Subcutaneous adipose tissue (tissue), 4 donors: Measurements from ENCODE around the gene PWWP2B. TPM values are rescaled to one million over a fixed set of nuclear protein-coding genes. Genes with fewer than 3 reads are reported as not detected.

Experiments used
- total RNA-seq, 4 donors: library from RNA; depleted of rRNA; stranded (reverse); fragments of >200 nt; gene quantifications; one replicate each; pipeline ENCODE4 v1.1.0, GENCODE V29; 2016
- TF ChIP-seq, protein P1 (sequence below): fragments of 450-650 bp; IDR thresholded peaks from one replicate; pipeline ENCODE4 v1.5.1; 2016; ENCODE audit warnings: low read depth, mild to moderate bottlenecking, control low read depth, antibody characterized with exemption, moderate library complexity

The PWWP2B gene
- total RNA-seq, 4 donors from 2014 or later = 9.0 to 24.9 (median 9.6) TPM

DNA sequence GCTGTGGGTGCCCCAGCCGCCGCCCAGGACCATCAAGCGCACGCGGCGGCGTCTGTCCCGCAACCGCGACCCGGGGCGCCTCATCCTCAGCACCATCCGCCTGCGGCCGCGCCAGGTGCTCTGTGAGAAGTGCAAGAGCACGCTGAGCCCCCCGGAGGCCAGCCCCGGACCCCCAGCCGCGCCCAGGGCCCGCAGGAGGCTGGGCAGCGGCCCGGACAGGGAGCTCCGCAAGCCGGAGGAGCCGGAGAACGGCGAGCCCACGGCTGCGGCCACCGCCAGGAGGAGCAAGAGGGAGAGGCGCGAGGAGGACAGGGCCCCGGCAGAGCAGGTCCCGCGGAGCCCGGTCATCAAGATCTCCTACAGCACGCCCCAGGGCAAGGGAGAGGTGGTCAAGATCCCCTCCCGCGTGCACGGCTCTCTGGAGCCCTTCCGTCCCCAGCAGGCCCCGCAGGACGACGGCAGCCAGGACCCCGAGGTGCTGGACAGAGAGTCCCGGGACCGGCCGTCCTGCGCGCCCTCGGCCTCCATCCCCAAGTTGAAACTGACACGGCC lies 8.0 kb downstream of the PWWP2B start:
- TF ChIP-seq, protein P1, sequence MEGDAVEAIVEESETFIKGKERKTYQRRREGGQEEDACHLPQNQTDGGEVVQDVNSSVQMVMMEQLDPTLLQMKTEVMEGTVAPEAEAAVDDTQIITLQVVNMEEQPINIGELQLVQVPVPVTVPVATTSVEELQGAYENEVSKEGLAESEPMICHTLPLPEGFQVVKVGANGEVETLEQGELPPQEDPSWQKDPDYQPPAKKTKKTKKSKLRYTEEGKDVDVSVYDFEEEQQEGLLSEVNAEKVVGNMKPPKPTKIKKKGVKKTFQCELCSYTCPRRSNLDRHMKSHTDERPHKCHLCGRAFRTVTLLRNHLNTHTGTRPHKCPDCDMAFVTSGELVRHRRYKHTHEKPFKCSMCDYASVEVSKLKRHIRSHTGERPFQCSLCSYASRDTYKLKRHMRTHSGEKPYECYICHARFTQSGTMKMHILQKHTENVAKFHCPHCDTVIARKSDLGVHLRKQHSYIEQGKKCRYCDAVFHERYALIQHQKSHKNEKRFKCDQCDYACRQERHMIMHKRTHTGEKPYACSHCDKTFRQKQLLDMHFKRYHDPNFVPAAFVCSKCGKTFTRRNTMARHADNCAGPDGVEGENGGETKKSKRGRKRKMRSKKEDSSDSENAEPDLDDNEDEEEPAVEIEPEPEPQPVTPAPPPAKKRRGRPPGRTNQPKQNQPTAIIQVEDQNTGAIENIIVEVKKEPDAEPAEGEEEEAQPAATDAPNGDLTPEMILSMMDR = no peak

DNA sequence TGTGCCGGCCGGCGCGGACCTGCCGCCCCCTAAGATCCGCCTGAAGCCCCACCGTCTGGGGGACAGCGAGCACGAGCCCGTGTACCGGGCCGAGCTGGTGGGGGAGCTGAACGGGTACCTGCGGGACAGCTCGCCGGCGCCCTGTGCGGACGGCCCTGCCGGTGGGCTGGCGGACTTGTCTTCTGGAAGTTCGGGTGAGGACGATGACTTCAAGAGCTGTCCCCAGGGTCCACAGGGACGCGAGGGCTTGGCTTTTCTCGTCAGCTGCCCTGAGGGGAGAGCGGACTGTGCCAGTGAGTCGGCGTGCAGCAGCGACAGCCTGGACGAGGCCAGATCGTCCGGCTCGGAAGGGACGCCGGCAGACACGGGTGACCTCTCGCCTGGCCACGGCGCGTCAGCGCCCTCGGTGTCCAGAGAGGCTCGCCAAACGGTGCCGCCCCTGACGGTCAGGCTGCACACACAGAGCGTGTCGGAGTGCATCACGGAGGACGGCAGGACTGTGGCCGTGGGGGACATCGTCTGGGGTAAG lies 8.5 kb downstream of the PWWP2B start:
- TF ChIP-seq, protein P1 = no peak

DNA sequence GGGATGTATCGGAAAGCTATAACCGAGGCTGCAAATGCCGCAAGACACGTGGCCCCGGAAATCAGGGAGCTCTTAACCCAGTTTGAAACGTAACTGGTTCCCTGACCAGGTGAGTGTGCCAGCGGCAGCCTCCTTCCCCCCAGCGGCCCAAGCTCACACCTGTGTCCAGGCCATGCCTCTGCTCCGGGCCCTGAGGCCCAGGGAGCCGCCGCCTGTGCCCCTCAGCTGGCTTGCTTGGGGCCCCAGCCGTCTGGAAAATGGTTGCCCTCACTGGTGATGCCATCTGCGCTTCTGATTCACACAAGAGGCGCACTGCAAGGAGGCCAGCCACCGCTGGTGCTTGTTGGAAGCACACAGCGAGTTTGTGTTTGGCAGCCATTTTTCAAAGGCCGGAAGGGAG lies 9.2 kb downstream of the PWWP2B start:
- TF ChIP-seq, protein P1 = no peak

DNA sequence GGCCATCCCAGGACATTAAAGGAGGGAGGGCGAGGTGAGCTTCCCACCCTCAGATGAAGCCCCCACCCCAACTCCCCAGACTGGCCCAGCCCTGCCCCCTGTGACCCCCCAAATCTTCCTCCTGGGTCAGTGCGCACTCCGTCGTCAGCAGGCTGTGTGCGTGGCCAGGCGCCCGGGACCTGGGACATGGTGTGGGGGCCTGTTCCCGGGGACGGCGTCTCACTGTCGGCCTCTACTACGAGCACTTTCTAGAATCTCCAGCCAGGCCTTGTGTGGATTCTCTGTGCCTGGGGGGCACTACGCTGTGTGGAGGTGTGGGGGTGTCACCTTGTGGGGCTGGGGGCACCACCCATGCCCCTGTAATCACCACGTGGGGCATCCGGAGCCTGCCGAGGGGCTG lies 9.8 kb downstream of the PWWP2B start:
- TF ChIP-seq, protein P1 = no peak

DNA sequence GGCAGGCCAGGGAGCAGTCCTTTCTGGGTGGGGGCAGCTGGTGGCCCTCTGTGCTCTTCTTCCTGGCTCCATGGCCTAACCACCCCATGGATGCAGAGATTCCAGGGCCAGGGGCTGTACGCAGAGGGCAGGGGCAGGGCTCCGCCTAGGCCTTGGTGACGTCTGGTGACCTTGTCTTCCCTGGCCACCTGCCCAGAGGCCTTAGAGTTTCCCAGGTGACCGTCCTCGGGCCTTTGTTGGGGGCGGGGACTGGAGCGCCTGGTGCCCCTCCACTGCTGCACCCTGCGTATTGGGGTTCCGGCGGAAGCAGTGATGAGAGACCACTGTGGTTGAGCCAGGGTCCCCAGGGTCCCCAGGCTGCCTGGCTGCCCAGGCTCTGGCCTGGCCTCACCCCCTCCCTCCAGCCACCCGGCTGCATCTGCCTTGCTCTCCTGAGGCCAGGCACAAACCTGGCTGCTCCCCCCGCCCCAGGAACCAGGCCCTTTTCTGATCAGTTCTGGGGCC lies 10.3 kb downstream of the PWWP2B start:
- TF ChIP-seq, protein P1 = no peak

DNA sequence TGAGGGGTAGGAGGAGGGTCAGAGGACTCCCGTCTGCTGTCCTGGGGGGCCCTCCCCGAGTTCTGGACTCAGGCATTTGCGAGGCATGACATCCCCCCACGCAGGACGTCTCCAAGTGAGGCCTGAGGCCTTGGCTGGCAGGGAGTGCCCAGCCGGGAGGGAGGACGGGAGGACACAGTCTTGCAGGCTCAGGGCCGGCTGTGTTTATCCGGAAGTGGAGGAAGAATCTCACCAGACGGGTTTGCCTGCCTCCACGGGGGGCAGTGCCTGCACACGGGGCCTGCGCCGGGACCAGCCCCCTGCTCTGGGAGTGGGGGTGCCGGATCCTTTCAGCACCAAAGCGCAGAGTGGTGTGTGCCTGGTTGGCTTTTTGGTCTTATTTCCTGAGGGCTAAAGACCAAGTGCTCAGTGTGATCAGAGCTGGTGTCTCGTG lies 10.9 kb downstream of the PWWP2B start:
- TF ChIP-seq, protein P1 = no peak

DNA sequence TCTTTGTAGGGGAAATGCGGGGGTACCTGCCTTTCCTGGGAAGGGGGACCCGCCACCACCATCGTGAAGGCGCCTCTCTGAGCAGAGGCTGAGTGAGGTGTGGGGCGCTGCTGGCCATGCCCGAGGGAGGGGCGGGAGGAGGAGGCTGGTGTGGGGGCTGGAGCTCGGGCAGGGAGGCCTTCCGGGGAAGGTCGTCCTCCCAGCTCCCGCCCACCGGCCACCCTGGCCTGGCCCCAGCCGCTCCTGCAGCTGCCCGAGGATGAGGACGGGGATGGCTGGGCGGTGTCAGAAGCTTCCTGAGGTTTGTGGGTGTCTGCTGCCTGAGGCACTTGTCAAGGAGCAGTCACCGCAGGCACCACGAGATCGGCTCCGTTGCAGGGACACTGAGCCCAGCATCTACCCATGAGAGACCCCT lies 11.4 kb downstream of the PWWP2B start:
- TF ChIP-seq, protein P1 = no peak
